Adrenal gland (tissue), 5 donors: ENCODE data around the gene SOS1.

Experiments used
- POLR2A ChIP-seq, 2 donors: fragments of 450-650 bp; IDR thresholded peaks; one replicate each; pipeline ENCODE4 v1.6.1; 2017; ENCODE audit warnings: antibody characterized with exemption in 2 of 2, mild to moderate bottlenecking in 2 of 2, moderate library complexity in 1 of 2
- TF ChIP-seq, protein P1 (sequence below), 6 experiments: fragments of 450-650 bp in 4 of 6; fragments of 200-600 bp in 2 of 6; sonication (generic) in 1 of 6; IDR thresholded peaks; 1 replicate in 5 of 6; 2 replicates in 1 of 6; pipeline versions ENCODE4 v1.5.1 to v1.8.0; 2016 to 2021; ENCODE audit warnings: antibody characterized with exemption in 6 of 6, mild to moderate bottlenecking in 2 of 6, moderate library complexity in 1 of 6
- donor health status: DM: no; HTN: no; CAD: no.

DNA sequence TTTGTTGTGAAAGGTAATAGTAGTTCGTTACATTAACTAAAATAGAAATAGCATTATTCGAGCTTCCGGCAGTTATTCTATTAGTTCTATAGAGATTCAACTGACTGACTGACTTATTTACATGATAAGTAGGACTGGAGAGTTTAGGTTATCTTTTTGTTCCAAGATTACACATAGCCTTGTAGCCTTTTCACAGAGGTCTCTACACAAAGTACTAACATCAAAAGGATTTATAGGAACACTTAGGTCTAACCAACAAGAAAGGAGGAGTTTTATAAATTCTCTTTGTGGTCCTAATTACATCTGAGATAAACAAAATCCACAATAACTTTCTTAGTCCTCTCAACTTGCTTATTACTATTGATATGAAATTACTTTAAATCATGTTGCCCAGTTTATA is 62.8 kb downstream of the SOS1 start:
- TF ChIP-seq, protein P1, sequence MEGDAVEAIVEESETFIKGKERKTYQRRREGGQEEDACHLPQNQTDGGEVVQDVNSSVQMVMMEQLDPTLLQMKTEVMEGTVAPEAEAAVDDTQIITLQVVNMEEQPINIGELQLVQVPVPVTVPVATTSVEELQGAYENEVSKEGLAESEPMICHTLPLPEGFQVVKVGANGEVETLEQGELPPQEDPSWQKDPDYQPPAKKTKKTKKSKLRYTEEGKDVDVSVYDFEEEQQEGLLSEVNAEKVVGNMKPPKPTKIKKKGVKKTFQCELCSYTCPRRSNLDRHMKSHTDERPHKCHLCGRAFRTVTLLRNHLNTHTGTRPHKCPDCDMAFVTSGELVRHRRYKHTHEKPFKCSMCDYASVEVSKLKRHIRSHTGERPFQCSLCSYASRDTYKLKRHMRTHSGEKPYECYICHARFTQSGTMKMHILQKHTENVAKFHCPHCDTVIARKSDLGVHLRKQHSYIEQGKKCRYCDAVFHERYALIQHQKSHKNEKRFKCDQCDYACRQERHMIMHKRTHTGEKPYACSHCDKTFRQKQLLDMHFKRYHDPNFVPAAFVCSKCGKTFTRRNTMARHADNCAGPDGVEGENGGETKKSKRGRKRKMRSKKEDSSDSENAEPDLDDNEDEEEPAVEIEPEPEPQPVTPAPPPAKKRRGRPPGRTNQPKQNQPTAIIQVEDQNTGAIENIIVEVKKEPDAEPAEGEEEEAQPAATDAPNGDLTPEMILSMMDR (IDR thresholded peaks at IDR 0.05): no peak
- TF ChIP-seq POLR2A (IDR thresholded peaks at IDR 0.05): no peak
